Neural progenitor cell (in vitro differentiated cells): ENCODE results near the gene SLC6A18. TPM values are rescaled to one million over a fixed set of nuclear protein-coding genes. Genes with fewer than 3 reads are reported as not detected.

Experiments used
- DNase-seq: peaks from one replicate; pipeline ENCODE4 v3.0.0-alpha.2; 2016; ENCODE audit warnings: low spot score
- H2AFZ ChIP-seq: fragments of 200-600 bp; sonication (generic); replicated peaks from 2 replicates; pipeline ENCODE4 v1.6.1; 2016; ENCODE audit warnings: antibody characterized with exemption
- H3F3A ChIP-seq: fragments of 200-600 bp; sonication (generic); 2 replicates; pipeline ENCODE4 v1.6.1; 2016; ENCODE audit warnings: antibody characterized with exemption, low read depth
- H3K27ac ChIP-seq: fragments of 200-600 bp; sonication (generic); 2 replicates; pipeline ENCODE4 v1.5.1; 2016; ENCODE audit warnings: mild to moderate bottlenecking
- H3K27me3 ChIP-seq: fragments of 200-600 bp; sonication (generic); 2 replicates; pipeline ENCODE4 v1.6.1; 2016; ENCODE audit warnings: mild to moderate bottlenecking, moderate library complexity
- H3K36me3 ChIP-seq: fragments of 200-600 bp; sonication (generic); 2 replicates; pipeline ENCODE4 v1.5.1; 2016
- H3K4me1 ChIP-seq: fragments of 200-600 bp; sonication (generic); 2 replicates; pipeline ENCODE4 v1.6.1; 2016; ENCODE audit warnings: mixed run types
- H3K4me2 ChIP-seq: fragments of 200-600 bp; sonication (generic); 2 replicates; pipeline ENCODE4 v1.6.1; 2016
- H3K4me3 ChIP-seq: fragments of 200-600 bp; sonication (generic); 2 replicates; pipeline ENCODE4 v1.5.1; 2016
- H3K79me2 ChIP-seq: fragments of 200-600 bp; sonication (generic); 2 replicates; pipeline ENCODE4 v1.6.1; 2016; ENCODE audit warnings: low read depth
- H3K9ac ChIP-seq: fragments of 200-600 bp; sonication (generic); 2 replicates; pipeline ENCODE4 v1.6.1; 2016
- H3K9me3 ChIP-seq: fragments of 200-600 bp; sonication (generic); 2 replicates; pipeline ENCODE4 v1.5.1; 2016; ENCODE audit warnings: low read depth
- H4K20me1 ChIP-seq: fragments of 200-600 bp; sonication (generic); 2 replicates; pipeline ENCODE4 v1.6.1; 2016; ENCODE audit warnings: low read depth
- H3K27ac Mint-ChIP-seq: 3 replicates; pipeline ENCODE4 v1.8.0; 2021; ENCODE audit warnings: mixed read lengths
- H3K27me3 Mint-ChIP-seq: 2 replicates; pipeline ENCODE4 v1.8.0; 2022; ENCODE audit warnings: low read depth, mild to moderate bottlenecking, inconsistent platforms, moderate library complexity, mixed read lengths; ENCODE audit not compliant: insufficient read depth
- H3K36me3 Mint-ChIP-seq: 3 replicates; pipeline ENCODE4 v1.8.0; 2021; ENCODE audit warnings: mixed read lengths
- H3K4me1 Mint-ChIP-seq: 3 replicates; pipeline ENCODE4 v1.8.0; 2021; ENCODE audit warnings: mixed read lengths
- H3K4me3 Mint-ChIP-seq: 3 replicates; pipeline ENCODE4 v1.8.0; 2021; ENCODE audit warnings: mild to moderate bottlenecking, moderate library complexity, mixed read lengths
- H3K9me3 Mint-ChIP-seq: 3 replicates; pipeline ENCODE4 v1.8.0; 2020; ENCODE audit warnings: mixed read lengths
- CTCF ChIP-seq: fragments of 200-600 bp; sonication (generic); IDR thresholded peaks from 2 replicates; pipeline ENCODE4 v1.5.1; 2017; ENCODE audit warnings: antibody characterized with exemption, mild to moderate bottlenecking
- EZH2 ChIP-seq: fragments of 200-600 bp; sonication (generic); IDR thresholded peaks from 2 replicates; pipeline ENCODE4 v1.6.1; 2017; ENCODE audit warnings: antibody characterized with exemption, mild to moderate bottlenecking, moderate library complexity
- EZH2phosphoT487 ChIP-seq: fragments of 200-600 bp; sonication (generic); IDR thresholded peaks from 2 replicates; pipeline ENCODE4 v1.6.1; 2017; ENCODE audit warnings: antibody characterized with exemption
- total RNA-seq: library from RNA; depleted of rRNA; stranded (reverse); fragments of >200 nt; gene quantifications from 2 replicates; pipeline ENCODE4 v1.2.3, GENCODE V29; 2015; ENCODE audit warnings: low replicate concordance

The SLC6A18 gene
- total RNA-seq, 1 donor from 2014 or later = not detected

DNA sequence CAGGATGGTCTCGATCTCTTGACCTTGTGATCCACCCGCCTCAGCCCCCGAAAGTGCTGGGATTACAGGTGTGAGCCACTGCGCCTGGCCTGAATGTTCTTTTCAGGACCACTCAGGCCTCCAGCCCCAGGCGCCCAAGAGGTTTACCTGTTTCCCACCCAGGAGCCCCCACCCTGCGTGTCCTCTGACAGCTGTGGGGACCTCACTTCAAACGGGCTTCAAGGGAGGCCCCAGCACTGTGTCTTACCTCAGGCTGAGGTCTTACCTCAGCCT is 42.9 kb upstream of the SLC6A18 start:
- Histone ChIP-seq H3K36me3 (no peaks in the 10 kb centered on the region), H3K9me3 (no peaks in the 10 kb centered on the region), H3F3A (no peaks in the 10 kb centered on the region), H3K27ac (no peak overlapping the region), H3K4me2 (no peak overlapping the region), H3K27me3 (no peaks in the 10 kb centered on the region), H3K4me3 (no peak overlapping the region), H3K4me1 (peaks cover 5% of the 10 kb centered on the region), H2AFZ (no peak overlapping the region), H4K20me1 (no peaks in the 10 kb centered on the region), H3K9ac (no peak overlapping the region), H3K79me2 (no peaks in the 10 kb centered on the region)
- peaks cover 10% of the 10 kb centered on the region for H3K4me1 Mint-ChIP-seq
- no peak for DNase-seq
- no peak overlapping the region for H3K4me3 Mint-ChIP-seq
- no peaks in the 10 kb centered on the region for H3K36me3 Mint-ChIP-seq
- no peak overlapping the region for H3K27ac Mint-ChIP-seq
- H3K27me3 Mint-ChIP-seq = no peaks in the 10 kb centered on the region
- TF ChIP-seq EZH2 (no peak), EZH2phosphoT487 (no peak), CTCF (no peak)
- H3K9me3 Mint-ChIP-seq = no peaks in the 10 kb centered on the region

- no peaks in the 10 kb centered on the region for H4K20me1 ChIP-seq
- H3F3A ChIP-seq = no peaks in the 10 kb centered on the region
- no peak overlapping the region for H3K9ac ChIP-seq
- Mint-ChIP-seq H3K36me3 (no peaks in the 10 kb centered on the region), H3K4me1 (peaks cover 10% of the 10 kb centered on the region), H3K4me3 (no peak overlapping the region), H3K27ac (peak overlapping the region; percentile 77), H3K9me3 (no peaks in the 10 kb centered on the region), H3K27me3 (no peaks in the 10 kb centered on the region)
- no peak overlapping the region for H3K27ac ChIP-seq
- no peaks in the 10 kb centered on the region for H3K9me3 ChIP-seq
- H3K79me2 ChIP-seq = no peaks in the 10 kb centered on the region
- H3K36me3 ChIP-seq = no peaks in the 10 kb centered on the region
- no peak overlapping the region for H3K4me2 ChIP-seq
- TF ChIP-seq EZH2phosphoT487 (no peak), CTCF (no peak), EZH2 (no peak)
- peaks cover 5% of the 10 kb centered on the region for H3K4me1 ChIP-seq
- DNase-seq = no peak
- H2AFZ ChIP-seq = no peak overlapping the region
- H3K4me3 ChIP-seq = no peak overlapping the region
- H3K27me3 ChIP-seq = no peaks in the 10 kb centered on the region
Observed at GRCh38 chr5:1182633-1183423, 42.4 kb upstream of the SLC6A18 start.

- Histone ChIP-seq H3F3A (no peaks in the 10 kb centered on the region), H3K27ac (no peak overlapping the region), H3K9me3 (no peaks in the 10 kb centered on the region), H3K9ac (no peak overlapping the region), H3K4me3 (no peak overlapping the region), H3K4me1 (peaks cover 5% of the 10 kb centered on the region), H3K4me2 (no peak overlapping the region), H2AFZ (no peak overlapping the region), H4K20me1 (no peaks in the 10 kb centered on the region), H3K36me3 (no peaks in the 10 kb centered on the region), H3K27me3 (no peaks in the 10 kb centered on the region), H3K79me2 (no peaks in the 10 kb centered on the region)
- DNase-seq = no peak
- H3K27me3 Mint-ChIP-seq = no peaks in the 10 kb centered on the region
- peak overlapping the region; percentile 77 for H3K27ac Mint-ChIP-seq
- TF ChIP-seq EZH2 (no peak), CTCF (no peak)
- H3K4me3 Mint-ChIP-seq = no peak overlapping the region
- H3K9me3 Mint-ChIP-seq = no peaks in the 10 kb centered on the region
- H3K4me1 Mint-ChIP-seq = peaks cover 13% of the 10 kb centered on the region
- no peaks in the 10 kb centered on the region for H3K36me3 Mint-ChIP-seq
Observed at GRCh38 chr5:1183424-1184162, 41.6 kb upstream of the SLC6A18 start.
